Tibial nerve (tissue), 3 donors: ENCODE measurements around the gene ERBB2.

Experiments
- POLR2A ChIP-seq, 2 donors: fragments of 450-650 bp; IDR thresholded peaks; one replicate each; pipeline ENCODE4 v1.6.1; 2017; ENCODE audit warnings: antibody characterized with exemption in 2 of 2, mild to moderate bottlenecking in 2 of 2, moderate library complexity in 2 of 2
- TF ChIP-seq, protein P1 (sequence below), 5 experiments: fragments of 200-600 bp in 3 of 5; fragments of 450-650 bp in 2 of 5; sonication (generic) in 3 of 5; IDR thresholded peaks; one replicate each; pipeline ENCODE4 v1.5.1; 2016 to 2019; ENCODE audit warnings: antibody characterized with exemption in 5 of 5, mild to moderate bottlenecking in 3 of 5, moderate library complexity in 2 of 5

DNA sequence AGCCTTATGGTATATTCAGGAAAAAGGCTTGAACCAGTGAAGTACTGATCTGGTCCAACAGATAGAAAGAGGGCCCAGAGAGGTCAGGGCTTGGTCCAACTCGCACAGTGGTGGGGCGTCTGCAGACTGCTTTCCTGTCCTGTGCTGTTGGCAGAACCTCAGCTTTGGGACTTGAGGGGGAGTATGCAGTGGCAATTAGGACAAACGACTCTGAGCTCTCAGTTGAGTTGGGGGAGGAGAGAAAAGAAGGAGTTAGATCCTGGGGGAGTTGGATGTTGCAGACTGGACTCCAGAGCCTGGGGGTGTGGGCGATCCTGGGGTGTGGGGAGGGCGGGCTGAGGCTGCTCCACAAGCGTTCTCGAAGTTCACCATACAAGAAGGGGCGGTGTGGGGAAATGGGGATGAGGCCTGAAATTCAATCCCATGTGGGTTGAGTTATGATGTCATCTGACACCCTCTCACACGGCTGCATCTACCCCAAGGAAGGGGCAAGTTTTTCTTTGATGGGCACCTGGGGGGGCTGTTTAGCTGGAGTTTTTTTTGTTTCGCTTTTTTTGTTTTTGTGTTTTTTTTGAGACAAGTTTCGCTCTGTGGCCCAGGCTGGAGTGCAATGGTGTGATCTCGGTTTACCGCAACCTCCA is 52.5 kb downstream of the ERBB2 start:
- TF ChIP-seq, protein P1, sequence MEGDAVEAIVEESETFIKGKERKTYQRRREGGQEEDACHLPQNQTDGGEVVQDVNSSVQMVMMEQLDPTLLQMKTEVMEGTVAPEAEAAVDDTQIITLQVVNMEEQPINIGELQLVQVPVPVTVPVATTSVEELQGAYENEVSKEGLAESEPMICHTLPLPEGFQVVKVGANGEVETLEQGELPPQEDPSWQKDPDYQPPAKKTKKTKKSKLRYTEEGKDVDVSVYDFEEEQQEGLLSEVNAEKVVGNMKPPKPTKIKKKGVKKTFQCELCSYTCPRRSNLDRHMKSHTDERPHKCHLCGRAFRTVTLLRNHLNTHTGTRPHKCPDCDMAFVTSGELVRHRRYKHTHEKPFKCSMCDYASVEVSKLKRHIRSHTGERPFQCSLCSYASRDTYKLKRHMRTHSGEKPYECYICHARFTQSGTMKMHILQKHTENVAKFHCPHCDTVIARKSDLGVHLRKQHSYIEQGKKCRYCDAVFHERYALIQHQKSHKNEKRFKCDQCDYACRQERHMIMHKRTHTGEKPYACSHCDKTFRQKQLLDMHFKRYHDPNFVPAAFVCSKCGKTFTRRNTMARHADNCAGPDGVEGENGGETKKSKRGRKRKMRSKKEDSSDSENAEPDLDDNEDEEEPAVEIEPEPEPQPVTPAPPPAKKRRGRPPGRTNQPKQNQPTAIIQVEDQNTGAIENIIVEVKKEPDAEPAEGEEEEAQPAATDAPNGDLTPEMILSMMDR (IDR thresholded peaks at IDR 0.05) = no peak
- no peak for TF ChIP-seq POLR2A (IDR thresholded peaks at IDR 0.05)
